Liver (tissue), 9 donors: Measurements from ENCODE around the gene ULK4. TPM values are rescaled to one million over a fixed set of nuclear protein-coding genes. Genes with fewer than 3 reads are reported as not detected.

Experiments used
- DNase-seq: peaks from one replicate; pipeline ENCODE4 v3.0.0-alpha.2; 2017; ENCODE audit warnings: low spot score
- H3K27ac ChIP-seq, 2 donors: one replicate each; pipeline ENCODE4 v1.7.0; 2013; ENCODE audit warnings: inconsistent platforms in 2 of 2, low read length in 2 of 2, control low read depth in 1 of 2, low read depth in 1 of 2, mild to moderate bottlenecking in 1 of 2
- H3K27me3 ChIP-seq, 4 donors: one replicate each; pipeline versions ENCODE4 v1.6.1 to v1.7.0; 2013; ENCODE audit warnings: low read length in 3 of 4, inconsistent platforms in 1 of 4, mild to moderate bottlenecking in 1 of 4, moderate library complexity in 1 of 4; ENCODE audit not compliant: control insufficient read depth in 4 of 4, insufficient read depth in 4 of 4
- H3K36me3 ChIP-seq, 4 donors: one replicate each; pipeline versions ENCODE4 v1.6.1 to v1.7.0; 2013; ENCODE audit warnings: low read length in 3 of 4, mild to moderate bottlenecking in 3 of 4, low read depth in 1 of 4, moderate library complexity in 1 of 4; ENCODE audit not compliant: control insufficient read depth in 4 of 4, insufficient read depth in 3 of 4
- H3K4me1 ChIP-seq, 4 donors: one replicate each; pipeline versions ENCODE4 v1.6.1 to v1.7.0; 2013; ENCODE audit warnings: low read length in 3 of 4, mild to moderate bottlenecking in 3 of 4, moderate library complexity in 1 of 4; ENCODE audit not compliant: control insufficient read depth in 4 of 4, insufficient read depth in 4 of 4
- H3K4me3 ChIP-seq, 3 donors: one replicate each; pipeline versions ENCODE4 v1.6.1 to v1.7.0; 2013; ENCODE audit warnings: low read length in 3 of 3, control low read depth in 1 of 3, low read depth in 1 of 3, mild to moderate bottlenecking in 1 of 3
- H3K9ac ChIP-seq, 2 donors: one replicate each; pipeline ENCODE4 v1.7.0; 2013; ENCODE audit warnings: low read length in 2 of 2, mild to moderate bottlenecking in 2 of 2, moderate library complexity in 2 of 2, control low read depth in 1 of 2, low read depth in 1 of 2
- H3K9me3 ChIP-seq, 4 donors: one replicate each; pipeline versions ENCODE4 v1.6.1 to v1.7.0; 2013; ENCODE audit warnings: low read length in 3 of 4; ENCODE audit not compliant: control insufficient read depth in 4 of 4
- ATF3 ChIP-seq: IDR thresholded peaks from 2 replicates; pipeline ENCODE4 v1.6.1; 2016; ENCODE audit warnings: antibody characterized with exemption
- CTCF ChIP-seq: fragments of 150-350 bp; IDR thresholded peaks from 2 replicates; pipeline ENCODE4 v1.5.1; 2017; ENCODE audit warnings: improper control_type of control experiment, low read depth, low read length; ENCODE audit not compliant: missing input control
- EGR1 ChIP-seq, 2 donors: IDR thresholded peaks; 2 replicates each; pipeline ENCODE4 v1.6.1; 2016 to 2018; ENCODE audit warnings: antibody characterized with exemption in 2 of 2, low read depth in 2 of 2
- FOXA1 ChIP-seq: IDR thresholded peaks from 2 replicates; pipeline ENCODE4 v1.6.1; 2016; ENCODE audit warnings: antibody characterized with exemption
- FOXA2 ChIP-seq: IDR thresholded peaks from 2 replicates; pipeline ENCODE4 v1.6.1; 2016; ENCODE audit warnings: antibody characterized with exemption
- GABPA ChIP-seq, 2 donors: IDR thresholded peaks in 1 of 2; conservative IDR thresholded peaks in 1 of 2; 2 replicates each; pipeline ENCODE4 v1.6.1; 2016; ENCODE audit warnings: antibody characterized with exemption in 2 of 2, mild to moderate bottlenecking in 1 of 2, moderate library complexity in 1 of 2
- HNF4A ChIP-seq, 2 donors: conservative IDR thresholded peaks; 2 replicates each; pipeline ENCODE4 v1.6.1; 2016; ENCODE audit warnings: antibody characterized with exemption in 2 of 2, mild to moderate bottlenecking in 2 of 2
- HNF4G ChIP-seq: IDR thresholded peaks from 2 replicates; pipeline ENCODE4 v1.6.1; 2016; ENCODE audit warnings: antibody characterized with exemption
- JUND ChIP-seq, 2 donors: IDR thresholded peaks; 2 replicates each; pipeline ENCODE4 v1.6.1; 2016; ENCODE audit warnings: antibody characterized with exemption in 2 of 2
- NR2F2 ChIP-seq: IDR thresholded peaks from 2 replicates; pipeline ENCODE4 v1.6.1; 2016; ENCODE audit warnings: antibody characterized with exemption
- RAD21 ChIP-seq, 2 donors: IDR thresholded peaks; 2 replicates each; pipeline ENCODE4 v1.6.1; 2016; ENCODE audit warnings: antibody characterized with exemption in 2 of 2, mild to moderate bottlenecking in 2 of 2
- REST ChIP-seq: IDR thresholded peaks from 2 replicates; pipeline ENCODE4 v1.6.1; 2016; ENCODE audit warnings: antibody characterized with exemption, mild to moderate bottlenecking
- RXRA ChIP-seq, 2 donors: IDR thresholded peaks; 2 replicates each; pipeline ENCODE4 v1.6.1; 2017 to 2018; ENCODE audit warnings: antibody characterized with exemption in 2 of 2, mild to moderate bottlenecking in 1 of 2
- SP1 ChIP-seq: IDR thresholded peaks from 2 replicates; pipeline ENCODE4 v1.6.1; 2018; ENCODE audit warnings: antibody characterized with exemption, mild to moderate bottlenecking
- TAF1 ChIP-seq: conservative IDR thresholded peaks from 2 replicates; pipeline ENCODE4 v1.6.1; 2016; ENCODE audit warnings: antibody characterized with exemption, mild to moderate bottlenecking
- YY1 ChIP-seq: IDR thresholded peaks from 2 replicates; pipeline ENCODE4 v1.6.1; 2016; ENCODE audit warnings: antibody characterized with exemption, mild to moderate bottlenecking
- ZBTB33 ChIP-seq: IDR thresholded peaks from 2 replicates; pipeline ENCODE4 v1.6.1; 2016; ENCODE audit warnings: antibody characterized with exemption
- WGBS: extraction: QIAGEN DNeasy Blood & Tissue Kit; methylation state at CpG from one replicate; pipeline ENCODE4 v1.1.7; 2013; 5-methylcytosine and 5-hydroxymethylcytosine counted together
- polyA plus RNA-seq, 2 donors: library from polyadenylated mRNA; stranded (reverse) in 1 of 2; unstranded in 1 of 2; fragments of 200-250 nt in 1 of 2; fragments of >200 nt in 1 of 2; fragmentation: Nextera tagmentation in 1 of 2; extraction: Ambion mirVana in 1 of 2; gene quantifications; one replicate each; pipeline versions ENCODE4 v1.2.1 to v1.2.3, GENCODE V29; 2013 to 2015
- total RNA-seq, 2 donors: library from RNA; depleted of rRNA; stranded (reverse); fragments of >200 nt; gene quantifications; one replicate each; pipeline ENCODE4 v1.2.3, GENCODE V29; 2014
- TF ChIP-seq, protein P1 (sequence below): IDR thresholded peaks from 2 replicates; pipeline ENCODE4 v1.6.1; 2016; ENCODE audit warnings: antibody characterized with exemption
- donor health status: healthy.
- donor health status: healthy.
- donor health status: healthy.
- donor health status: healthy.
- donor health status: healthy.

Gene ULK4
- total and polyA plus RNA-seq, 4 donors = 1.1 to 11.5 (median 3.2) TPM

DNA sequence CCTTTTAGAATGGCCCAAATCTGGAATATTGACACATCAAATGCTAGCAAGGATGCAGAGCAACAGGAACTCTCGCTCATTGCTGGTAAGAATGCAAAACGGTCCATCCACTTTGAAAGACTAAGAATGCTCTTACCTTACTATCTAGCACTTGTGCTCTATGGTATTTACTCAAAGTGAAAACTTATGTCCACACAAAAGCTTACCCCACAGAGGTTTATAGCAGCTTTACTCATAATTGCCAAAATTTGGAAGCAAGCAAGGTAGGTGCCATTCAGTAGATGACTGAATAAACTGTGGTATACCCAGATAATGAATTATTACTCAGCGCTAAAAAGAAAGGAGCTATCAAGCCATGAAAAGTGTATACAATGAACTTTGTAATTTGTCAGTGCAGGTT lies 666.2 kb downstream of the ULK4 start:
- TF ChIP-seq GABPA (IDR thresholded peaks at IDR 0.05 in 1 of 2, conservative IDR thresholded peaks at IDR 0.05 in 1 of 2) (no peak), NR2F2 (no peak), HNF4A (conservative IDR thresholded peaks at IDR 0.05) (no peak), EGR1 (IDR thresholded peaks at IDR 0.05; ENCODE audit: low read depth in 2 of 2) (no peak), SP1 (no peak), FOXA2 (no peak), JUND (IDR thresholded peaks at IDR 0.05) (no peak), RXRA (IDR thresholded peaks at IDR 0.05) (no peak), FOXA1 (no peak), ATF3 (no peak), YY1 (no peak), TAF1 (no peak), ZBTB33 (no peak), RAD21 (IDR thresholded peaks at IDR 0.05) (no peak), REST (no peak), HNF4G (no peak), CTCF (no peak)
- TF ChIP-seq, protein P1, sequence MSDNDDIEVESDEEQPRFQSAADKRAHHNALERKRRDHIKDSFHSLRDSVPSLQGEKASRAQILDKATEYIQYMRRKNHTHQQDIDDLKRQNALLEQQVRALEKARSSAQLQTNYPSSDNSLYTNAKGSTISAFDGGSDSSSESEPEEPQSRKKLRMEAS = no peak
- H3K36me3 ChIP-seq = no peaks in the 10 kb centered on the region
- H3K9ac ChIP-seq = no peak overlapping the region
- DNase-seq = no peak
- H3K9me3 ChIP-seq = no peaks in the 10 kb centered on the region
- no peaks in the 10 kb centered on the region for H3K27me3 ChIP-seq
- WGBS = 93% methylated on average over 3 of the region's 3 CpGs
- H3K27ac ChIP-seq = no peak overlapping the region
- no peaks in the 10 kb centered on the region for H3K4me1 ChIP-seq
- no peak overlapping the region for H3K4me3 ChIP-seq
